T-cell (primary cell): Measurements from ENCODE around the gene AVEN. TPM values are rescaled to one million over a fixed set of nuclear protein-coding genes. Genes with fewer than 3 reads are reported as not detected.

Source experiments
- ATAC-seq, 4 experiments: fragments of 200-7000 bp in 3 of 4; fragments of 150-1000 bp in 1 of 4; cut with Tn5 transposase; replicated peaks in 1 of 4; 1 replicate in 3 of 4; 2 replicates in 1 of 4; pipeline ENCODE4 v1.10.0; 2021; ENCODE audit warnings: moderate library complexity in 3 of 4, mild to moderate bottlenecking in 2 of 4, moderate number of reproducible peaks in 1 of 4
- CTCF ChIA-PET, 2 donors: fragments of 300-600 bp; sonication (Branson Sonifier 250); formaldehyde crosslinking; loops; one replicate each; lab custom pipeline; 2022; ENCODE audit warnings: antibody characterized with exemption in 2 of 2; lab: Charles Lee
- POLR2A ChIA-PET, 2 donors: fragments of 300-600 bp; sonication (Branson Sonifier 250); formaldehyde crosslinking; loops; one replicate each; lab custom pipeline; 2022; ENCODE audit warnings: antibody characterized with exemption in 2 of 2; lab: Charles Lee
- DNase-seq, 35 experiments: peaks; one replicate each; pipeline versions ENCODE4 v3.0.0 to v3.0.0-alpha.2; 2013 to 2023
- H3K27ac ChIP-seq: one replicate; pipeline ENCODE4 v1.5.1; 2013; ENCODE audit warnings: low read length
- H3K27me3 ChIP-seq, 2 experiments: replicated peaks in 1 of 2; 1 replicate in 1 of 2; 2 replicates in 1 of 2; pipeline versions ENCODE4 v1.6.1 to v1.7.0; 2013; ENCODE audit warnings: low read length in 1 of 2, mixed read lengths in 1 of 2; ENCODE audit not compliant: control insufficient read depth in 2 of 2, insufficient read depth in 2 of 2; ENCODE audit errors: extremely low read depth in 1 of 2
- H3K36me3 ChIP-seq, 2 donors: 1 replicate in 1 of 2; 2 replicates in 1 of 2; pipeline versions ENCODE4 v1.6.1 to v1.7.0; 2013; ENCODE audit warnings: low read length in 1 of 2; ENCODE audit not compliant: control insufficient read depth in 2 of 2, insufficient read depth in 1 of 2; ENCODE audit errors: extremely low read depth in 1 of 2
- H3K4me1 ChIP-seq, 2 experiments: 1 replicate in 1 of 2; 2 replicates in 1 of 2; pipeline versions ENCODE4 v1.6.1 to v1.7.0; 2013; ENCODE audit warnings: low read length in 2 of 2, mixed read lengths in 1 of 2; ENCODE audit not compliant: insufficient read depth in 2 of 2, control insufficient read depth in 1 of 2; ENCODE audit errors: extremely low read depth in 1 of 2
- H3K4me3 ChIP-seq, 2 donors: 1 replicate in 1 of 2; 2 replicates in 1 of 2; pipeline versions ENCODE4 v1.5.1 to v1.7.0; 2013; ENCODE audit warnings: mild to moderate bottlenecking in 2 of 2, low read length in 1 of 2, moderate library complexity in 1 of 2; ENCODE audit not compliant: control insufficient read depth in 1 of 2; ENCODE audit errors: extremely low read depth in 1 of 2
- H3K9me3 ChIP-seq: 2 replicates; pipeline ENCODE4 v1.7.0; 2013
- H3K27ac Mint-ChIP-seq, 2 donors: one replicate each; pipeline ENCODE4 v1.8.0; 2020 to 2021; ENCODE audit warnings: mild to moderate bottlenecking in 2 of 2, mixed read lengths in 2 of 2
- H3K27me3 Mint-ChIP-seq, 2 donors: one replicate each; pipeline ENCODE4 v1.8.0; 2021 to 2022; ENCODE audit warnings: mixed read lengths in 2 of 2
- H3K36me3 Mint-ChIP-seq: one replicate; pipeline ENCODE4 v1.8.0; 2021; ENCODE audit warnings: mixed read lengths
- H3K4me1 Mint-ChIP-seq, 3 donors: one replicate each; pipeline ENCODE4 v1.8.0; 2020 to 2022; ENCODE audit warnings: mixed read lengths in 3 of 3, mild to moderate bottlenecking in 1 of 3
- H3K4me3 Mint-ChIP-seq, 3 donors: one replicate each; pipeline ENCODE4 v1.8.0; 2020 to 2022; ENCODE audit warnings: mild to moderate bottlenecking in 3 of 3, mixed read lengths in 3 of 3, moderate library complexity in 3 of 3
- H3K9me3 Mint-ChIP-seq, 3 donors: one replicate each; pipeline ENCODE4 v1.8.0; 2020 to 2022; ENCODE audit warnings: mixed read lengths in 3 of 3
- WGBS: methylation state at CpG from one replicate; pipeline ENCODE4 v1.1.5; 2013; ENCODE audit warnings: missing lambda C conversion rate; ENCODE audit not compliant: insufficient coverage; 5-methylcytosine and 5-hydroxymethylcytosine counted together
- total RNA-seq, 35 experiments: library from RNA in 6 of 35; stranded (reverse) in 6 of 35; fragments of 120-200 nt in 1 of 35; gene quantifications; one replicate each; pipeline versions ENCODE4 v1.2.1 to v1.2.4 and lab custom pipeline; 2013 to 2026

AVEN gene
- total RNA-seq, 5 donors from 2014 or later (not counting 1 experiment from before 2014, with no cell fraction given), result 7.9 to 10.0 (median 9.7) TPM

DNA sequence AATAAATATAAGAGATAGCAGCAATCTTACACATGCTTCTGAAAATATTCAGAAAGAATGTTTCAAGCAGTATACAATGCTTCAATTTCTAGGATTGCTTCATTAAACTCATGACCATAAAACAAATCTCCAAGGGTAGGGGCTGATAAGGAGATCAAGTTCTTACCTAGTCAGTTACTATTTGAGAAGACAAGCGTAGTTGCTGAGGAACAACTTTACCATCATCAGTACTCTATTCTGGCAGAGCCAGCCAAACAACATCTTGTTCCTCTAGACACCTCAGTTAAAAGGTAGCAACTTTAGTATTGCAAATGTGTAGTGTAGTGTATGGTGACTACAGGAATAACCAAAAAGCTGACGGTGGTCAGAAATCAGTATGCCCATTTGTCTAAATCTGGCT lies 156.1 kb downstream of the AVEN start:
- Mint-ChIP-seq H3K4me1 (no peaks in the 10 kb centered on the region), H3K27ac (no peak overlapping the region), H3K36me3 (peaks cover 7% of the 10 kb centered on the region), H3K27me3 (no peaks in the 10 kb centered on the region), H3K9me3 (peaks cover 0 to 8% (median 3%) of the 10 kb centered on the region in 3 donors), H3K4me3 (no peak overlapping the region)
- H3K4me3 ChIP-seq, result no peak overlapping the region
- no peaks in the 10 kb centered on the region for H3K4me1 ChIP-seq
- WGBS, result no CpG with 5 or more reads among the region's 2 CpGs
- ATAC-seq (no peak), DNase-seq (no peak)
- no peaks in the 10 kb centered on the region for H3K27me3 ChIP-seq
- ChIA-PET CTCF (no interaction called here), POLR2A (no interaction called here)
- H3K36me3 ChIP-seq, result no peaks in the 10 kb centered on the region
- no peak overlapping the region for H3K27ac ChIP-seq
- H3K9me3 ChIP-seq, result no peaks in the 10 kb centered on the region

DNA sequence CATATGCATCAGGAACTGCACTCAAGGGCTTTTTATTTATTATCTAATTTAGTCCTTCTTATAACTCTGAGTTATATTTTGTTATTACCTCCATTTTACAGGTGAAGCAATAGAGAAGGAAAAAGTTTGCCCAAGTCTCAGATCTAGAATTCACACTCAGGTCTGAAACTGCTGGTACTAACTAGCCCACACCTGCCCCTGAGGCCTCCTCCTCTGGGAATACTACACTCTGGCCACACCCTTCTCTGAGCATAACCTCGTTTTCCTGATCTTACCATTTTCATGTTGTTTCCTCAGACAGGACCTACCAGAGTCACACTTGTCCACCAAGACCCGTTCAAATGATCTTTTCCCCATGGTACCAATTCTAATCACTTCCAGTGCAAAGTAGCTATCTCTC lies 164.8 kb downstream of the AVEN start:
- no peak for ATAC-seq
- H3K4me1 ChIP-seq, result no peaks in the 10 kb centered on the region
- Mint-ChIP-seq H3K27ac (no peak overlapping the region), H3K27me3 (no peaks in the 10 kb centered on the region), H3K4me1 (no peaks in the 10 kb centered on the region), H3K9me3 (no peaks in the 10 kb centered on the region), H3K4me3 (no peak overlapping the region), H3K36me3 (peaks cover 27% of the 10 kb centered on the region)
- POLR2A ChIA-PET, result no interaction called here
- 69% methylated on average over 1 of the region's 2 CpGs for WGBS
- CTCF ChIA-PET, result interaction anchor here in 1 of 2 donors (0.5 kb wide), 1 partner anchor 387 kb away, joined by 3 read pairs; no protein-coding TSS in a partner anchor
- no peaks in the 10 kb centered on the region for H3K36me3 ChIP-seq
- no peaks in the 10 kb centered on the region for H3K27me3 ChIP-seq
- no peaks in the 10 kb centered on the region for H3K9me3 ChIP-seq
- no peak for DNase-seq
- no peak overlapping the region for H3K4me3 ChIP-seq
- H3K27ac ChIP-seq, result no peak overlapping the region

DNA sequence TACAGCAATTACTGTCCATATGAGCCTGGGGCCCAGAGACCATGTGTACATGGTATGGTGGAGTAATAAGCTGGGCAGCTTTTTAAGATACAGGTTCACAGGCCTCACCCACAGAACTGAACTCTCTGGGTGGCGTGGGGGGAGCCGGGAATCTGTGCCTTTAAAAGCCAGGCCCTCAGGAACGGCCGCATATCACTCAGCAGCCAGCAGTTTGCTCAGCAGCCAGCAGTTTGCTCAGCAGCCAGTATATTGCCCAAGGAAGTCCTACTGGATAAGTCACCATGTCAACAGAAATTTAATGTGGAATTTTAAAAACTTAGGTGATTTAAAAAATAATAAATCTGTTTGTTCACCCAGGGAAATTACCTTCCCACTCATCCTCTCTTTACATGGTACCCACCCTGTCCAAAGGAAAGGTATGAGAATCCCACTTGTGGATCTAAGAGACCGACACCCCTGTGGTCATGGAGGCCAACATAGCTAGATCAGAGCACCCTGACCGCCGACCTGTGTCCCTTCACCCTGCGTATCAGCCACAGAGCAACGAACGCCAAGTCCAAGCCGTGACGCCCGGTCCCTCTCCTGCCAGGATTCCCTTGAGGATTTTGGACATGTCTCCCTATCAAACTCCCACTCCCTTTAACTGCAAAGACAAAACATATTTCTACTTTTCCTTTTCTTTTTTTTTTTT lies 166.4 kb downstream of the AVEN start:
- Histone ChIP-seq H3K27ac (no peak overlapping the region), H3K36me3 (no peaks in the 10 kb centered on the region), H3K9me3 (no peaks in the 10 kb centered on the region), H3K27me3 (no peaks in the 10 kb centered on the region), H3K4me3 (no peak overlapping the region), H3K4me1 (no peaks in the 10 kb centered on the region)
- no peaks in the 10 kb centered on the region for H3K27me3 Mint-ChIP-seq
- ChIA-PET CTCF (no interaction called here), POLR2A (no interaction called here)
- H3K4me1 Mint-ChIP-seq, result no peaks in the 10 kb centered on the region
- no peak for ATAC-seq
- H3K36me3 Mint-ChIP-seq, result peaks cover 31% of the 10 kb centered on the region
- no peaks in the 10 kb centered on the region for H3K9me3 Mint-ChIP-seq
- H3K27ac Mint-ChIP-seq, result no peak overlapping the region
- WGBS, result 94% methylated on average over 9 of the region's 13 CpGs
- no peak for DNase-seq
- no peak overlapping the region for H3K4me3 Mint-ChIP-seq

DNA sequence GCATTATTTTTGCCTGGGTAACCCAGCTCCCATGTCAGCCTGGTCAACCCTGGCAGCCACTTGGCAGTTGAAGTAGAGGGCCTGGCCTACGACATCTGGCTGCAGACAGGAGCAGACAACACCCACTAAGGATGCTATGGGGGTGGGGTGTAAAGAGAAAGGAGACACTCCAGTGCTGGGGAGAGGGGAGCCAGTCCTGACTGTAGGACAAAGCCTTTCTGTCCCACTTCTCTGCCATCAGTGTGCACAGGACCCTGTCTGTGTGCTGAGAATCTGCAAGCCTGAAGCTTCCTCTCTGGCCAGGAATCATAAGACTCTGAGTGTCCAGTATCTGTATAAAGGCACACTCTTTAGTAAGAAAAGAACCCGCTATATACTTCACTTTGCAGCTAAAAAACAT lies 167.0 kb downstream of the AVEN start:
- no peak for DNase-seq
- ChIA-PET POLR2A (no interaction called here), CTCF (interaction anchor here in 1 of 2 donors (0.6 to 0.7 kb wide), 2 partner anchors 133 to 495 kb away, joined by 3 read pairs; partner anchors contain the start of gene LPCAT4)
- no peaks in the 10 kb centered on the region for H3K27me3 ChIP-seq
- no peak for ATAC-seq
- Mint-ChIP-seq H3K9me3 (no peaks in the 10 kb centered on the region), H3K4me3 (no peak overlapping the region), H3K36me3 (peaks cover 37% of the 10 kb centered on the region), H3K27me3 (no peaks in the 10 kb centered on the region), H3K27ac (no peak overlapping the region), H3K4me1 (no peaks in the 10 kb centered on the region)
- no peak overlapping the region for H3K4me3 ChIP-seq
- WGBS, result no CpG with 5 or more reads among the region's 2 CpGs
- H3K36me3 ChIP-seq, result no peaks in the 10 kb centered on the region
- H3K27ac ChIP-seq, result no peak overlapping the region
- H3K4me1 ChIP-seq, result no peaks in the 10 kb centered on the region
- H3K9me3 ChIP-seq, result no peaks in the 10 kb centered on the region

DNA sequence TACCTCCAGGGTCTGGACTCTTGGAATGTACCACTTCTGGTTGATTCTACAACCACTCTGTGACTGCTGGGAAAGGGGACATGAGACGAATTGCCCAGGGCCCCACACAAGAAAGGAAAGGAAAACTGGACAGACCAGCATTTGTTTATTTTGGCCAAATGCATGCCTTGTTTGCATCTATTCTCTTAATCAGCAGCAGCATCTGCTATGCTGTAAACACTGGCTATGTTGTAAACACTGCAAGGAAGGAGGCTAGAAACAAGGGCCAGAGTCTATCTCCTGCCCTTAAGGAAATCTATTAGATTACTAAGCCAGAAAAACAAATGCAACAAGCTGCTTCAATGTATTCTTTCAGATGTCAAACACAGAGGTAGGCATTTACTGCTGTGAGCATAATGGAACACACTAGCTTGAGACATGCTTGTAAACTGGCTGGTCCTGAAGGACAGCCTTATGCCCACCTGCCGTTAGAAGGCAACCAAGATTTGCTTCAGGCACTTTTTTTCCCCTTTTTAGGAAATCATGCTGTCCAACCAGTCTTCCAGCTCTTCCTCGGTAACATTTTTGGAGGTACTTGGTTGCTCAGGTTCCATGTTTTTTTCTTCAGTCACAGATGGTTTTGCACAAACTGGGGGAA lies 172.8 kb downstream of the AVEN start:
- no peaks in the 10 kb centered on the region for H3K9me3 ChIP-seq
- ATAC-seq (no peak), DNase-seq (no peak)
- Mint-ChIP-seq H3K27ac (no peak overlapping the region), H3K9me3 (no peaks in the 10 kb centered on the region), H3K4me1 (no peaks in the 10 kb centered on the region), H3K36me3 (peaks cover 54% of the 10 kb centered on the region), H3K27me3 (no peaks in the 10 kb centered on the region), H3K4me3 (no peak overlapping the region)
- whole genome bisulfite sequencing, result 80% methylated on average over 2 of the region's 3 CpGs
- H3K4me3 ChIP-seq, result no peak overlapping the region
- CTCF ChIA-PET, result no interaction called here
- POLR2A ChIA-PET, result no interaction called here
- H3K27ac ChIP-seq, result no peak overlapping the region
- H3K36me3 ChIP-seq, result peaks cover 2 to 7% of the 10 kb centered on the region in 2 donors
- no peaks in the 10 kb centered on the region for H3K4me1 ChIP-seq
- no peaks in the 10 kb centered on the region for H3K27me3 ChIP-seq

DNA sequence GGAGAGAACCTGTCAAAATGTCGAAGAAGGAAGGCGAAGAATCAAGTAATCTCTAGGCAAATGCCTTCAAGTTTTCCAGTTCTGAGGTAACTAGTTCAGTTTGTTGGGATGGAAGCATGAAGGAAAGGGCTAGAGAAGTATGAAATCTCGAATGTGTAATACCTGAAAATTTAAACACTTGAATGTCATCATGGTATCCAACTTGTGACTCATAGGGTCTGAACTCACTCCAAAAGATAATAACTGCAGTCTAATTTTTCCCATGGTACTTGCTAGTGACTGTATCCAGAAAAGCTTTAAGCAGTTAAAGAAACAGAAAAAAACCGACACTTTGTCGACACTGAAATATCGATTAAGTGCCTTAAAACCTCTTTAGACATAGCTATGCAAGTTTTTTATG lies 173.6 kb downstream of the AVEN start:
- no peak overlapping the region for H3K27ac ChIP-seq
- 100% methylated on average over 4 of the region's 6 CpGs for WGBS
- no peaks in the 10 kb centered on the region for H3K9me3 ChIP-seq
- Mint-ChIP-seq H3K27ac (no peak overlapping the region), H3K4me1 (no peaks in the 10 kb centered on the region), H3K4me3 (no peak overlapping the region), H3K27me3 (no peaks in the 10 kb centered on the region), H3K9me3 (no peaks in the 10 kb centered on the region), H3K36me3 (peaks cover 54% of the 10 kb centered on the region)
- POLR2A ChIA-PET, result no interaction called here
- CTCF ChIA-PET, result no interaction called here
- H3K27me3 ChIP-seq, result no peaks in the 10 kb centered on the region
- no peaks in the 10 kb centered on the region for H3K4me1 ChIP-seq
- ATAC-seq (no peak), DNase-seq (no peak)
- H3K36me3 ChIP-seq, result peaks cover 2 to 7% of the 10 kb centered on the region in 2 donors
- no peak overlapping the region for H3K4me3 ChIP-seq
